Measurements from ENCODE around the gene UBE2J2.

UBE2J2 gene

GRCh38 chr1:1223891-1224290 is 49.8 kb downstream of the UBE2J2 start:
- FAIRE-seq, result no peak

DNA sequence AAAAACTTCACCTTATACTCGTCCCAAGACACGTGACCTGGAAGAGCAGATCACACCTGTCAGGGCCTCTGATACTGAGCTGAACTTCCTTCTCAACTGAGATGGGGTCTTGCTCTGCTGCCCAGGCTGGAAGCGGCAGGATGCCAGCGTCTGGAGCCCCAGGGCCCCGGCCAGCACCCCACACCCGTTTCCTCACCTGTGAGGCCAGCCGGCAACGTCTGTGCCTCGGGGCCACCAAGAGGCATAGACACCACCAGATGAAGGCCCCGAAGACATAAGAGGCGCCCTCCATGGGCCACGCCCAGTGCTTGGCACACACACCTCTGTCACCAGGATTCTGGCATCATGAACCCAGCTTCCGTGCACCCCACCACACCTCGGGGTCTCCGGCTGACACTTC is 50.3 kb downstream of the UBE2J2 start:
- no peak for FAIRE-seq

DNA sequence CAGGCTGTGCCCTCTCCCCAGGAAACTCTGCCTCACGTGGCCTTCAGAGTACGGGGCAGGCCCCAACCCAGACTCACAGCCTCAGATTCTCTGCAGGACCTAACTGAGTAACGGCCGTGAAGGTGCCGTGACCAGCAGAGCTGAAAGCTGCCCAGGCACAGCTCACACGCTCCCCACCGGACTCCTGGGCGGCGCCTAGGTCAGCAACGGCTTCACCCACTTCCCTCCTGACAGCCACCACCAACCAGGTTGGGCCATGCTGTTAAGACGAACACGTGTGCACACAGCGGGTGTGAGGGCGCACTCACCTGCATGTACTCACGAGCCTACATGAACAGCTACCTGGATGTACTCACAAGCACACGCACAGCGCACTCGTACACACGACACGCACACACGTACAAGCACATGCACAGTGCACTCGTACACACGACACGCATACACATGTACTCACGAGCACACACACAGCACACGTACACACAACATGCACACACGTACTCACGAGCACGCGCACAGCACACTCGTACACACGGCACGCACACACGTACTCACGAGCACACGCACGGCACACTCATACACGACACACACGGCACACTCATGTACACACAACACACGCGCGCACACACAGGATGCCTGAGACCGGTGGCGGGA is 51.0 kb downstream of the UBE2J2 start:
- no peak for FAIRE-seq

DNA sequence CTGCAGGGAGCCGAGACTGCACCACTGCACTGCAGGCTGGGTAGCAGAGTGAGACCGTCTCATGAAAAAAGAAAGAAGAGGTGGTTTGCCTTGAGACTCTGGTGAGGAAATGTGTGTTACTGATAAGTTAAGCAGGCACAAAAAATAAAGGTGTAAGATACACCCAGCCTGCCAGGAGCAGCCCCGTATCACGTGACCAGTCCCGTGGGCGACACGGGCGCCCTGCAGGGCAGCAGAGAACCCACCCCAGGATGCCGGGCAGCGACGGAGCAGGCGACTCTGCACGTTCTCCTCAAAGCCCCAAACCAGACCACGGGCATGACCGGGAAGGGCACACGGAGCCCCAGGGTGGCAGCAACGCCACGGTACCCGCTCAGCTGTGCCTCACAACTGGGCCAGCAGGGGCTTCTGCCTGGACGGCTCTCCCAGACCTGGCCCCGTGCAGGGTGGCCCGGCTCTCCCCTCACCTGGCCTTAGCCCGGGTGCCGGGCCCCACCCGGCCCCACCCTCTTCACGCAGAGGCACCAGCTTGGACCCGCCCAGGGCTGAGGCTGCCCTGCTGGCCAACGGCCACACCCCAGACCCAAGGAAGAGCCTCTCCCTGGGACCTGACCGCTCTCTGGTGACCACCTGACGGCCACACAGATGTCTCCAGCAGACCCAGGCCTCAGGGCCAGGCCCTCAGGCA is 51.6 kb downstream of the UBE2J2 start:
- no peak for FAIRE-seq

- no peak for FAIRE-seq
Measured at GRCh38 chr1:1220197-1220596, 53.5 kb downstream of the UBE2J2 start.

DNA sequence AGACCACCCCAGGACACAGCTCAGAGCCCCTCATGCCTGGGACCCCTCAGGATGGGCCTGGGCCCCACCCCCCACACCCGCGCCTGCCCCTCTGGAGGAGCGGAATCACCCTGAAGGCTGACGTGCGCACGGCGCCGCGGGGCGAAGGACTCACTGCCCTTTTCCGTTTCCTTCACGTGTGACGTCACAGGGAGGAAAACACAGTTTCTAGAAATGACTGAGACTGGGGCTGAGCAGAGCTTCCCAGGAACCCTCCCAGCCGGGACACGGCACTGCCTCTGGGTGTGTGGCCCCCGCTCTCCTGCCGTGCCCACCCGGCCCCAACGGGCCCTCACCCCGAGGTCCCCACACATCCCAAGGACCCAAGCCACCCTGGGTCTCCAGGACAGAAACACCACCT is 54.3 kb downstream of the UBE2J2 start:
- FAIRE-seq, result no peak

GRCh38 chr1:1218524-1219200 is 55.0 kb downstream of the UBE2J2 start:
- FAIRE-seq, result no peak

DNA sequence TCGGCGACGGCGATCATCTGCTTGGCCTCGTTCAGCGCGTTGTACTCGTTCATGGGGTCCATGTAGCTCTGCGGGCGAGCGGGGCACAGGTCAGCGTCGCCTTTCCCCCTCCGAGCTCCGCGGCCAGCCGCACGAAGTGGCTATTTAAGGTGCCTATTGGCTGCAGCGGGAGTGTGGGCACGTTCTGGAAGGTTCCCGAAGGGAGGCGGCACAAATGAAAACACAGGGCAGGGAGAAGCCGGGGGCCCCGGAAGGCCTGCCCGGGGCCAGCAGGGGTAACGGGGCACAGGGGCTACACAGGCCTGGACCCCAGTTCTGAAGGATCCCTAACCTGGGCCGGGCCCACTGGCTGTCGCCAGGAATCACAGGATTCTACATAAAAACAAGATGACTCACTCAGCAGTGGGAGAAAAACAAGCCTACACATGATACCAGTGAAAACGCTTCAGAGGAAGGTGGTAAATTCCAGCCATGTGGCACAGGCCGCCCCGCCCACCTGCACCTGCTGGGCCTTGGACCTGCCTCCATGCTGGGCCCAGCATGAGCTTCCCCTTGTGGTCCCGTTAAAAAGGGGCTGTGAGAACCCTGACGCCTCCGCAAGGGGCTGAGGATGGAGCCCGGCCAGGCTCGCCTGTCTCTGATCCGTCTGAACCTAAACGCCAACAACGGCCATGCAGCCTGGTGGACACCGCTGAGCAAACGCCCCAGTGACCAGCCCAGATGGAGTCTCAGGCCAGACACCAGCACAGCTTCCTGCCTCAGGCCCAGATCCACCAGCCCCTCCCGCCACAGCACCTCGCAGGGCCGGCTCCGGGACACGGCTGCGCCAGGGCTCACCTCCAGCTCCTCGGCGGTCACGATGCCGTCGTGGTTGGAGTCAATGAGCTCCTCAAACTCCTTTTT is 55.8 kb downstream of the UBE2J2 start:
- FAIRE-seq, result no peak

DNA sequence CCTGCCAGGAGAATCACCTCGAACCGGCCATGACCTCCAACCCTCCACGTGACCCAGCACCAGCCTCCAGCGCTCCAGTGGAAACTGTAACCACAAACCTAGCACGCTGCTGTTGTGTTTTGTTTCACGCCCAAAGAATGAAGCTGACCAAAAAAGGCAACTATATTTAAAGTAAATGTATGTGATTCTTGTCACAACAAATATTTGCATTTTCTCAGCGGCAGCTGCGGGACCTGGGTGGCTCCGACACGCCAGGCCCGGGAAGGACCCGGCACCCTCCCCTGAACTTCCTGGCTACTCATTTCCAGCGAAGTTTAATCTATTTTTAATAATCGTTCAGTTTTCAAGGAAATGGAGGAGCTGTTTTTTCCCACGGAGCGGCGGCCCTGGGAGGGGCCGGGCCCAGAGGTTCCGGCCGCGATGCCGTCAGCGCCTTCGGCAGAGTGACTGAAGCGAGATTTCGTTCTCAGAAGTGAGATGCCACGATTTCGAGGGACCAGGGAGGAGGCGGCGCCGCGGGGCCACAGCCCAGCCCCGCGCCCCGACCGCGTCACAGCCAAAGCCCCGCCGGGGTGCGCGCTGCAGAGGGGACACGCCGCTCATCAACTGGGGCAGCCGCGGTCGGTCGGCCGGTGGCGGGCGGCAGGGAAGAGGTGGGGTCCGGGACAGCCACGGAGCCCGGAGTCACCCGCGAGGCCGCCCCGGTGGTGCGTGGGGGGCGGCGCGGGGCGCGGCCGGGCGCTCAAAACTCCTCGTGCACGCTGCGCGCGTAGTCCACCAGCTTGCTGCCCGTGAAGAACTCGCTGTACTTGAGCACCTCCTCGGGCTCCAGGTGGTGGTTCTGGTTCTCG is 56.7 kb downstream of the UBE2J2 start:
- no peak for FAIRE-seq

DNA sequence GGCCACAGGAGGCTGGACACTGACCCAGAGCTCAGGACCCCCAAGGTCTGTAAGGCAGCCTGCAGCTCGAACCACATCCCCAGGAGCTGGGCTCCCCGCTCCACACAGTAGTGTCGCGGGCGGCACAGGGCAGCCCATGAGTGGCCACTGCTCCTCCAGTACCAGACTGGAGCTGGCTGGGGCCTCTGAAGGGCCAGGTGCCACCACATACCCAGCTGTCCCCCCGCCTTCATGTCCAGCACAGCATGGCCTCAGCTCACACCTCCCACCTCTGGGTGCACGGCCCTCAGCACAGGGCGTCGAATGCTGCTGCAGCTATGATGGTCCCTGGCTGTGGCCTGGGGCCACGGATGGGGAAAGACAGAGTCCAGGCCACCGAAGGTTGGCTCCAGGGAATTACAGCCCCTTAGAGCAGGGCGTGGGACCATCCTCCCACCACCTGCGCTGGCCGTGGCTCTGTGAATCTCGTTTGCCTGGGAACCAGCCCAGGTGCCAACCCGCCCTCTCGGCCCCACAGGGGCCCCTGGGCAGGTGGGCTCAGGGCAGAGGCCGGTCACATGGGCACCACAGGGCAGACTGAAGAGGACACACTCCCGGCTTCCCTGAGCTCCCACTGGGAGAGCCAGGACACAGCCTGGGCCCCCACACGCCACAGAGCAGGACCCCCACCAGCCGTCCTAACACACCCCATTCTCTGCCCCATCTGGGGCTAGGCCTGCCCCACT is 57.6 kb downstream of the UBE2J2 start:
- FAIRE-seq, result no peak

DNA sequence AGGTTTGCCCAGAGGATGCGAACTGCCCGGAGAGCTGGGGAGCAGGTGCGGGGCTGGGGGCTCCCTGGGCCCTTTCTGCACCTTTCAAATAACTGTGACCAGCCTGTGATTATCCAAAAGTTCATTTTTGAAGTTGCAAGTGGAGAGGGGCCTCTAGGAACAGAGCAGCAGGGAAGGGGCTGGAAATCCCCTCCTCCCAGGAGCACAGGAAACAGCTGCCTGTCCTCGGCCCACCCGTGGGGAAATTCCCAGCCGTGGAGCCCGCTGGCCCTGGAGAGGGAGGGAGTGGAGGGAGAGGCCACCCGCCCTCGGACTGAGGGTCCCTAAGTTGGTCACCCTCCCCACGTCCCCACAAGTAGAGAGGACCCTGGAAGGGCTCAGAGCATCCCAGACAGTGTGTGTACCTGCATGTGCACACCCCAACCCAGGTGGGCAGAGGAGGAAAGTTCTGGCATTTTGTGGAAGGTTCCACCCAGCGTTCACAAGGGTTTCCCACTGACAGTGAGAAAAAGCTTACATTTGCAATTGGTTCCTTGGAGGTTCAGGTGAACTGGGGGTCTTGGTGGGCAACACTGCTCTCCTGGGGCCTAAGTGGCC is 58.5 kb downstream of the UBE2J2 start:
- no peak for FAIRE-seq

DNA sequence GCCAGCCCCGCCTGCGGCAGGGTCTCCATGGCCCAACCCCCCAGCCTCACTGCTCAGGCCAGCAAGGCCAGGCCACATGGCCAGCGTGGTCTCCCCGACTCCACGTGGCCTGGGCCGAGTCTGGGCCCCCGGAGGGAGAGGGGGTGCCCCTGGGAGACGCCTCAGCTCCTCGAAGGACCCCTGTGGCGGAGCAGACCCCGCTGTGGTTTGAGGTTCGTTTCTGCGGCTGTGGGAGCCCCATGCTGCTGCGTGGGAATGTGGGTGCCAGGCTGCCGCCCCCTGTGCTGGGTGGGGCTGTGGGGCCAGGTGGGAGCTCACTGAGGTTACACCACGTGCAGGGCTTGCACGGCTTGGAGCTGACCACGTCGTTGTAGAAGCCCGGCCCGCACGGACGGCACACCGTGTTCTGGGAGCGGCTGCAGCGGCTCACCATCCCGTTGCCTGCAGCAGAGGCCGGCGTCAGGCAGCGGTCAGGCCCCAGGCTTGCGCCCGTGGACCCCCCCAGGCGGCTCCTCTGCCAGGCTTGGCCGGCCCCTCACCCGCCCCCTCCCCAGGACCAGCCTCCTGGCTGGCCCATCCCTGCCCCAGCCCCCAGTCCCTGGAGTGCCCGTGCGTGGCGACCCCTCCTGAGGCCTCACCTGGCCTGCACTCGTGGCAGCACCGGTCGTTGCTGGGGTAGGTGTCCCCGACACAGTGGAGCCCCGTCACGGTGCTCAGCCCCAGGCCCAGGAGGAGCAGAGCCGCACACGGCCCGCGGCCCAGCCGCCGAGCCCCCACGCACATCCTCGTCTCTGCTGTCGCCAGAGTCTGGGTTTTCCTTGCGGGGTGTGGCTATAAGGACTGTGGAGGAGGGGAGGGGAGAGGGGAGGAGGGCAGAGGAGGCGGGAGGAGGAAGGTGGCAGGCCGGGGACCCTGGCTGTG is 60.0 kb downstream of the UBE2J2 start, which contains the start of gene TNFRSF4:
TSS of gene TNFRSF4 (minus strand) at position 809 of the 921 bp plus-strand sequence. CDS start at position 783, 26 bp downstream.
- no peak for FAIRE-seq

- FAIRE-seq, result no peak
Measured at GRCh38 chr1:1212780-1213344, 60.8 kb downstream of the UBE2J2 start.

DNA sequence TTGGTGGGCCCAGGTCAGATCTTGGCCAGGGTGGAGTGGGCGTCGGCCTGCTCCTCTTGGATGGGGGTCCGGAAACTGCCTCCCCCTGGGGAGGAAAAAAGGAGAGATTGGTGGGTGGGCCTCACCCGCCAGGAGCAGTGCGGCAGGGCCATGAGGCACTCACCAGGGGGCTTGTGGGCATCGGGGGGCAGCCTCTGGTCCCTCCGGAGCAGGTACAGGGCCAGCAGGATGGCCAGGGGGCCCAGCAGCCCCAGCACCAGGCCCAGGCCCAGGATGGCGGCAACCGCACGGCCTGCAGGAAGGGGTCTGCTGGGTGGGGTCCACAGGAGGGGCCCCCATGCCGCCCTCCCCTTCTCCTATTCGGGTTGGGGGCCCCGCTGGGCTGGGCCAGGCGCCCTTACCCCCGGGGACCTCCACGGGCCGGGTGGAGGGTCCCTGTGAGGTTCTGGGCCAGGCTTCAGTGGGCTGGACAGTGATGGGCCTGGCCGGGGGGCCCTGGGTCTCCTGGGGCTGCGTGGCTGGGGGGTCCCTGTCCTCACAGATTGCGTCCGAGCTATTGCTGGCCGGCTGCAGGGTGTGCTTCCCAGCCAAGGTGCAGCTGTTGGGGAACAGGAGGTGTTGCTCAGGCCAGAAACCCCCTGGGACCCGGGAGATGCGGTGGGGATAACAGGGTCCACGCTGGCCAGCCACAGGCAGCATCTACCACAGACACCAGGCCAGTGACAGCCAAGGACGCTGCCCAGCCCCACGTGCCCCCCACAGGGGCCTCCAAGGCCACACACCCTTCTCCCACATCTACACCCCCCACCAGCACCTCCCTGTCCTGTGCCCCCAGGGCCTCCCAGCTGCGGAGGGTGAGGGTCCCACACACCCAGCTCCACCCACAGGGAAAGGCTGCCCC is 61.9 kb downstream of the UBE2J2 start:
- no peak for FAIRE-seq

GRCh38 chr1:1210726-1211540 is 62.7 kb downstream of the UBE2J2 start:
- FAIRE-seq, result no peak

- FAIRE-seq, result no peak
Measured at GRCh38 chr1:1208713-1209433, 64.8 kb downstream of the UBE2J2 start.

DNA sequence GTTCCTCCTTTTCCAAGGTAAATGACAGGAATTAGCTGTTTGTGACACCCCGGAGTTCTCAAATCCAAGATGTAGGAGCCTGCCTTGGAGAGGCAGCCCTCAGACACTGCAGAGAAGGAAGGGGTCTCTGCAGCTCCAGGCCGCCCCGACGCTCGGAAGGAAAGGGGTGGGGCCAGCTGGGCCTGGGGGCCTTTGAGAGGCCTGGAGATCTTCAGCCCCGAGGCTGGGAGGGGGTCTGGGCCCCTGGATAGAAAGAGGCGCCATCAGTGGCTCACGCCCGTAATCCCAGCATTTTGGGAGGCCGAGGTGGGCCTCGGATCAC is 66.1 kb downstream of the UBE2J2 start:
- FAIRE-seq, result no peak

Measured in A204.1 (cell line).